HUDEP-2 (cell line): Measurements from ENCODE around the gene SLCO4C1.
"Not testable (repeated sequence)": the region's sequence is repeated elsewhere in the genome, so short reads cannot be mapped to it uniquely, and the experiment has no call there.

Experiments
- DNase-seq, 76 experiments: peaks; one replicate each; lab custom pipeline; 2025; ENCODE audit not compliant: unreplicated experiment in 76 of 76; lab: John Stamatoyannopoulos, UW

SLCO4C1 gene, protein sequence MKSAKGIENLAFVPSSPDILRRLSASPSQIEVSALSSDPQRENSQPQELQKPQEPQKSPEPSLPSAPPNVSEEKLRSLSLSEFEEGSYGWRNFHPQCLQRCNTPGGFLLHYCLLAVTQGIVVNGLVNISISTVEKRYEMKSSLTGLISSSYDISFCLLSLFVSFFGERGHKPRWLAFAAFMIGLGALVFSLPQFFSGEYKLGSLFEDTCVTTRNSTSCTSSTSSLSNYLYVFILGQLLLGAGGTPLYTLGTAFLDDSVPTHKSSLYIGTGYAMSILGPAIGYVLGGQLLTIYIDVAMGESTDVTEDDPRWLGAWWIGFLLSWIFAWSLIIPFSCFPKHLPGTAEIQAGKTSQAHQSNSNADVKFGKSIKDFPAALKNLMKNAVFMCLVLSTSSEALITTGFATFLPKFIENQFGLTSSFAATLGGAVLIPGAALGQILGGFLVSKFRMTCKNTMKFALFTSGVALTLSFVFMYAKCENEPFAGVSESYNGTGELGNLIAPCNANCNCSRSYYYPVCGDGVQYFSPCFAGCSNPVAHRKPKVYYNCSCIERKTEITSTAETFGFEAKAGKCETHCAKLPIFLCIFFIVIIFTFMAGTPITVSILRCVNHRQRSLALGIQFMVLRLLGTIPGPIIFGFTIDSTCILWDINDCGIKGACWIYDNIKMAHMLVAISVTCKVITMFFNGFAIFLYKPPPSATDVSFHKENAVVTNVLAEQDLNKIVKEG

DNA sequence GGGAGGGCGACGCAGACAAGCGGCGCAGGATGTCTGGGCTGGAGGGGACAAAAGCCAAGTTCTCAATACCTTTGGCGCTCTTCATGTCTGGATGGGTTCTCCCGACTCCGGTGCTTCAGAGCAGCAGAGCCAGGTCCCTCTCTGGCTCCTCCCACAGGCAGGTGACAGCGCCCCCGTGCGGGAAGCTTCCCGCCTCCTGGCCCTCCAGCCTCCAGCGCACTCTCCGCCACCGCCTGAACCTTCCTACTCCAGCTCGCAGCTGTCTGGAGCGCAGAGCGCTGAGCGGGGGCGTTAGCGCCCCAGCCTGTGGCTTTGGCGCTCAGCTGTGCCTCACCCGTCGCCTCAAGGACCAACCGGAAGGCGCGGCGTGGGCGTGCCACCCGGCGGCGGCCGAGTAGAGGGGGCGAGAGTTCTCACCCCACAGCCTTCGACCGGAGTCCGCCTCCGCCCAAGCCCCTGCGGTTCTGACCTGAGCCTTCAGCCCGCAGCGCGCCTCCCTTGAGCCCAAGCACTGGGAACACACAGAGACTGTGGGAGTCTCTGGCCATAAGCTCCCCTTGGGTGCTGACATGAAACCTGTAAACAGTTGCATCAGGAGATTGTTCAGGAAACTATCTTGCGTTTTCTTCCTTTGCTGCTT is at the start of gene SLCO4C1:
Gene SLCO4C1, minus strand, starts transcription at position 107 of the 640 bp plus-strand sequence. Its CDS starts 22 bp downstream, at position 85.
- DNase-seq, result peak; percentile 9 to 96 (median 87)

DNA sequence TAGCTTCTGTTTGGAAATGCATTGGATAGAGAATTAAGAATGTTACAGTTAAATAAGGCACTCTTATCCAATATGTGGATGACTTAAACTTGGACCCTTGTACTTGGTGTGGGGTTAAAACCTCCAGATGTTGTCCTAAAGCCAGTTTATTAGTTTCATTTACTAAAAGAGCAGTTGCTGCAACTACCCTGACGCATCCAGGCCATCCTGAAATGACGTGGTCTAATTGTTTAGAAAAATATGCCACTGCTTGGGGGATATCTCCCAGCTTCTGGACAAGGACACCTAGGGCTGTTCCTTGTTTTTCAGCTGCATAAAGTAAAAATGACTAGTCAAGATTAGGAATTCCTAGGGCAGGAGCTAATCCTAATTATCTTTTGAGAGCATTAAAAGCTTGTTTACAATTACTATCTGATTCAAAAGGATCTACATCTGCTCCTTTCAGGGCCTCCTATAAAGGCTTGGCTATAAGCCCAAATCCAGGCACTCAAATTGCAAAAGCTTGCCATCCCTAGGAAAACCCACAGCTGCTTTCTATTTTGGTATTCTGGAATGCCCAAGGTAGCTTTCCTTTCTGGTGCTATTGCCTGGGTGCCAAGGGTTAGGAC is 45.7 kb upstream of the SLCO4C1 start:
- DNase-seq, result no peak

- no peak for DNase-seq
Measured at GRCh38 chr5:102324714-102325113, 28.6 kb upstream of the SLCO4C1 start.

- DNase-seq, result not testable (repeated sequence)
Measured at GRCh38 chr5:102318801-102319200, 22.7 kb upstream of the SLCO4C1 start.

DNA sequence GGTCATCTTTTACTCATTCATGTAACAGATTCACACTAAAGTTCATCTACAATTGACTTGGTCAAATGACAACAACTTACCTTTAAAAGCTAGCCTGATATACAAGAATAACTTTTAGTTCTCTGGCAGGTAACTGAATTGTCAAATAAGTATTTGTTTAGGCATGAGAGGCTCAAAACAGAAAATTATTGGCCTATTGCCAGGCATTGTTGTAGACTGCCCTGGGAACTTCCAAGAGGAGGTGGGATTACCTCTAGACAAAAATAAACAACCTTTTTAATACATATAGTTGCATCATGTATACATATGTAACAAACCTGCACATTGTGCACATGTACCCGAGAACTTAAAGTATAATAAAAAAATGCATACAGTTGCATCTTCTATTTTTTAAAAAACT is 18.2 kb upstream of the SLCO4C1 start:
- peak in 1 of 76 experiments; percentile 14 for DNase-seq

GRCh38 chr5:102313912-102314311 is 17.8 kb upstream of the SLCO4C1 start:
- peak in 31 of 76 experiments; percentile 1 to 74 (median 16) for DNase-seq

- DNase-seq, result no peak
Measured at GRCh38 chr5:102312586-102313370, 16.7 kb upstream of the SLCO4C1 start.

- DNase-seq, result no peak
Measured at GRCh38 chr5:102309586-102309985, 13.5 kb upstream of the SLCO4C1 start.

DNA sequence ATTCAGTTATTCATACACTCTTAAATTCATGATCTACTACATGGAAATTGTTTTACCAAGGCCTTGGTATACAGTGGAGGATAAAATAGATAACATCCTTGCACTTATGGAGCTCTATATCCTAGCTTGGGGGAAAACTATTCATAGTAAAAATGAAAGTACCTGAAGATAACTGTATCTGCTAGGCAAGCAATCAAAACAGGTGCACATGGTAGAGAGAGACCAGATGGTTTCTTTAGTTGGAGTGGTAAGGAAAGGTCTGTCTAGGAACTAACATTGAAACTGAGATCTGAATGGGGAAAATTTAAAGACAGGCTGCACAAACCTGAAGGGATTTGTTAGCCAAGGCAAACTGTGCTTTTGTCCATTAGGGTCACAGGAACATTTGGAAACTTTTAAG is 11.1 kb upstream of the SLCO4C1 start:
- DNase-seq, result no peak

GRCh38 chr5:102306121-102306520 is 10.0 kb upstream of the SLCO4C1 start:
- no peak for DNase-seq

GRCh38 chr5:102295534-102296177 is 428 bp downstream of the SLCO4C1 start:
- DNase-seq, result peak in 2 of 76 experiments; percentile 13 to 38

DNA sequence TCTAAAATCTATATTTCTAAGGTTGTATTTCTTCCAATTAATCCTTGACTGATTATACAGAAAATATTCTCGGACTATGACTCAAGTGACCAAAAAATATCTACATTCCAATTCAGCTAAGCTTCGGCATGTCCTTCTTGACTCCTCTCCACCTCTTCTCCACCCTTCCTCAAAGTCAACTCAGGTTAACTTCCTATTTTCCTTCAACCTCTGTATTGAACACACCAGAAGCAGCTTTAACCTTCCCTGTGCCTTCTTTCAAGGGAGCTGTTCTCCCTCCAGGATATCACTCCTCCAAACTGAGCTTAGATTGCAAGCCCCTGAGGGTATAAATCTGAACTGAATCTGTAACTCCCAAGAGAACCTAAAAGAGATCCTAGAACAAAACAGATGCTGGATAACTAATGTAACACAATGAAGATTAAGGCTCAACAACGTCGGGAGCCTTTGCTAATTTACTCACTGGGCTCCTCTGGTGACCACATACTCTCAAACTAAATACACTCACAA is 1.1 kb downstream of the SLCO4C1 start:
- no peak for DNase-seq

GRCh38 chr5:102290004-102290403 is 6.1 kb downstream of the SLCO4C1 start:
- DNase-seq, result peak in 18 of 76 experiments; percentile 2 to 43 (median 16)

GRCh38 chr5:102289251-102289899 is 6.7 kb downstream of the SLCO4C1 start:
- DNase-seq, result no peak

DNA sequence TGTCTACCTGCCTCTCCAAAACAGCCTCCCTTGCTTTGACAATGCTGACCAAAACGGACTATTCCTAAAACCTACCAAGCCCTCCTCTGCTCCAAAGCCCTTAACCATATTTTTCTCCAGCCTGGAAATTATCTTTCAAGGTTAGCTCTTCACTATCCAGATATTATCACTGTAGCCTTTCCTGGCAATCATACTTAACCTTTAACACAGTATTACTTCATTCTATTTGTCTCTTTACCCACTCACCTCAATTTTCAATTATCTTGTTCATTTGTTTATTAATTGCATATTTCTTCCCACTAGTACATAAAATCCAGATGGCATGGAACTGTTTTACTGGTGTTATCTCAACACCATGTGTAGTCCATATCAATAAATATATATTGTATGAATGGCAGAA is 7.5 kb downstream of the SLCO4C1 start:
- no peak for DNase-seq

DNA sequence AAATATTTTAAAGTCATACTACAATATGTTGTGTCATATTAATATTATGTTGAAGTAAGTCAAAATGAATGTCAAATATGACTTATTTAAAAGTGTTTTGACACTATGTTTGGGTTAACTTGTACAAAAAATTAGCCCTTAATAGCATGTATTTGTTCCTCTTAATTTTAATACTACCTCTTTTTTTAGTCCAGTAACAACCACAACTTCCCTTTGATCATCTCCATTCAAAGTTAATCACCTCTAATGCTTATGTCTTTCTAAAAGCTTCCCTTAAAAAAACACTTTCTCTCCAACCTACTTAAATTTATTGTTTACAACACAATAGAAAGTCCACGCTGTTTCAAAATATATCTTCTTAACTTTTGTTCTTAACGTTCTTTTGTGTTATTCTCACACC is 9.6 kb downstream of the SLCO4C1 start:
- no peak for DNase-seq

- no peak for DNase-seq
Measured at GRCh38 chr5:102283102-102283797, 12.8 kb downstream of the SLCO4C1 start.

DNA sequence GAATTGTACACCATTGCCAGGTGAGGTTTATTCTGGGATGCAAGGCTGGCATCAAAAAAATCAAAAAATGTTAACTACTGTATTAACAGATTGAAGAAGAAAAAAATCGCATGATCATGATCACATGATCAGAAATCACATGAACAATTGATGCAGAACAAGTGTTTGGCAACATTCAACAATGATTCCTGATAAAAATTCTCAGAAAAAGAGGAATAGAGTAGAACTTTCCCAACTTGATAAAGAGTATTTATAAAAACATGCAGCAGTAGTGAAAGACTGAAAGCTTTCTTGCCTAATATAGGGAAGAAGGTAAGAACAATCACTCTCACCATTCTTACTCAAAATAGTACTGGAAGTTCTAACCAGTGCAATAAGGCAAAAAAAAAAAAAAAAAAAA is 16.4 kb downstream of the SLCO4C1 start:
- no peak for DNase-seq
